H1 (cell line): ENCODE measurements around the gene BMAL2. TPM values are rescaled to one million over a fixed set of nuclear protein-coding genes. Genes with fewer than 3 reads are reported as not detected.

ENCODE experiments used
- CTCF ChIA-PET: fragments of 300-600 bp; sonication (Branson Sonifier 250); formaldehyde crosslinking; loops from one replicate; lab custom pipeline; 2021; ENCODE audit not compliant: partially characterized antibody; lab: Charles Lee
- POLR2A ChIA-PET: fragments of 300-600 bp; sonication (Branson Sonifier 250); formaldehyde crosslinking; loops from one replicate; lab custom pipeline; 2021; ENCODE audit warnings: inconsistent platforms; ENCODE audit not compliant: partially characterized antibody; lab: Charles Lee
- DNase-seq, 2 experiments: peaks; one replicate each; pipeline versions ENCODE4 v3.0.0 to v3.0.0-alpha.2; 2010 to 2022; ENCODE audit warnings: low spot score in 2 of 2, low read depth in 1 of 2, mixed read lengths in 1 of 2
- FAIRE-seq: peaks from 2 replicates; lab custom pipeline; 2011; peaks lifted over from hg19 to GRCh38; lab: Jason Lieb, UNC
- H2AFZ ChIP-seq: 2 replicates; pipeline ENCODE4 v1.8.1; 2012; ENCODE audit warnings: low read length, inconsistent platforms
- H2AK5ac ChIP-seq: 2 replicates; pipeline ENCODE4 v1.6.1; 2013; ENCODE audit warnings: low read depth, low read length
- H2BK120ac ChIP-seq: replicated peaks from 2 replicates; pipeline ENCODE3; 2013; ENCODE audit warnings: low read depth, low read length, inconsistent platforms
- H2BK12ac ChIP-seq: 2 replicates; pipeline ENCODE4 v1.6.1; 2013; ENCODE audit warnings: low read depth, low read length
- H2BK15ac ChIP-seq: 2 replicates; pipeline ENCODE4 v1.6.1; 2013; ENCODE audit warnings: low read length
- H2BK20ac ChIP-seq: 2 replicates; pipeline ENCODE4 v1.6.1; 2013; ENCODE audit warnings: low read length
- H2BK5ac ChIP-seq: 2 replicates; pipeline ENCODE4 v1.6.1; 2013; ENCODE audit warnings: low read depth, low read length
- H3K14ac ChIP-seq: 2 replicates; pipeline ENCODE4 v1.6.1; 2013; ENCODE audit warnings: inconsistent platforms; ENCODE audit not compliant: insufficient read length
- H3K18ac ChIP-seq: 2 replicates; pipeline ENCODE4 v1.6.1; 2013; ENCODE audit warnings: low read length; ENCODE audit errors: extremely low read depth
- H3K23ac ChIP-seq: 2 replicates; pipeline ENCODE4 v1.6.1; 2013; ENCODE audit warnings: inconsistent platforms; ENCODE audit not compliant: insufficient read length
- H3K23me2 ChIP-seq: 2 replicates; pipeline ENCODE4 v1.6.1; 2013; ENCODE audit warnings: low read depth, low read length
- H3K27ac ChIP-seq: 2 replicates; pipeline ENCODE4 v1.6.1; 2011; ENCODE audit warnings: low read depth, low read length, inconsistent platforms
- H3K27me3 ChIP-seq, 4 experiments: replicated peaks in 1 of 4; 1 replicate in 1 of 4; 2 replicates in 3 of 4; pipeline versions ENCODE4 v1.6.1 to v1.8.1; 2011 to 2013; ENCODE audit warnings: low read length in 3 of 4, mild to moderate bottlenecking in 3 of 4, inconsistent platforms in 2 of 4, mixed read lengths in 2 of 4, moderate library complexity in 1 of 4; ENCODE audit not compliant: control insufficient read depth in 3 of 4, insufficient read depth in 3 of 4; ENCODE audit errors: extremely low read depth in 1 of 4
- H3K36me3 ChIP-seq, 4 experiments: 2 replicates each; pipeline versions ENCODE4 v1.6.1 to v1.8.1; 2011 to 2013; ENCODE audit warnings: mild to moderate bottlenecking in 4 of 4, low read length in 3 of 4, moderate library complexity in 2 of 4, control low read depth in 1 of 4, inconsistent platforms in 1 of 4; ENCODE audit not compliant: insufficient read depth in 4 of 4, control insufficient read depth in 2 of 4
- H3K4ac ChIP-seq: replicated peaks from 2 replicates; pipeline ENCODE3; 2013; ENCODE audit warnings: low read length, low read depth, mixed read lengths, inconsistent platforms; ENCODE audit not compliant: insufficient read length
- H3K4me1 ChIP-seq, 4 experiments: replicated peaks in 1 of 4; 1 replicate in 1 of 4; 2 replicates in 3 of 4; pipeline versions ENCODE4 v1.6.1 to v1.8.1; 2011 to 2013; ENCODE audit warnings: low read length in 3 of 4, inconsistent platforms in 2 of 4, mixed read lengths in 1 of 4; ENCODE audit not compliant: insufficient read depth in 4 of 4, control insufficient read depth in 3 of 4
- H3K4me2 ChIP-seq, 2 experiments: 2 replicates each; pipeline versions ENCODE4 v1.6.1 to v1.8.1; 2011 to 2013; ENCODE audit warnings: low read depth in 2 of 2, low read length in 2 of 2, control low read depth in 1 of 2, inconsistent platforms in 1 of 2, mild to moderate bottlenecking in 1 of 2; ENCODE audit not compliant: insufficient read depth in 1 of 2
- H3K4me3 ChIP-seq, 4 experiments: fragments of 200-600, 300-600 bp in 1 of 4; sonication (generic), shearing (Covaris generic), sonication (Bioruptor Twin) in 1 of 4; 2 replicates each; pipeline versions ENCODE4 v1.5.1 to v1.8.1; 2011 to 2016; ENCODE audit warnings: low read length in 4 of 4, low read depth in 3 of 4, control low read depth in 2 of 4, inconsistent platforms in 2 of 4, mild to moderate bottlenecking in 2 of 4, mixed read lengths in 1 of 4, moderate library complexity in 1 of 4; ENCODE audit not compliant: insufficient read depth in 2 of 4; ENCODE audit errors: extremely low read depth in 1 of 4
- H3K56ac ChIP-seq: replicated peaks from 2 replicates; pipeline ENCODE3; 2013; ENCODE audit warnings: low read depth, mild to moderate bottlenecking, mixed read lengths, low read length, inconsistent platforms; ENCODE audit not compliant: insufficient read length
- H3K79me1 ChIP-seq: 2 replicates; pipeline ENCODE4 v1.6.1; 2013; ENCODE audit warnings: low read depth, low read length, control low read depth
- H3K79me2 ChIP-seq, 2 experiments: 2 replicates each; pipeline versions ENCODE4 v1.6.1 to v1.8.1; 2012 to 2013; ENCODE audit warnings: low read length in 2 of 2, mild to moderate bottlenecking in 2 of 2, inconsistent platforms in 1 of 2; ENCODE audit not compliant: insufficient read depth in 2 of 2, control insufficient read depth in 1 of 2
- H3K9ac ChIP-seq, 4 experiments: replicated peaks in 1 of 4; 1 replicate in 1 of 4; 2 replicates in 3 of 4; pipeline versions ENCODE4 v1.6.1 to v1.8.1; 2011 to 2013; ENCODE audit warnings: low read depth in 3 of 4, low read length in 3 of 4, control low read depth in 2 of 4, mild to moderate bottlenecking in 2 of 4, moderate library complexity in 2 of 4, inconsistent platforms in 1 of 4; ENCODE audit errors: extremely low read depth in 1 of 4
- H3K9me3 ChIP-seq, 2 experiments: 2 replicates each; pipeline versions ENCODE4 v1.6.1 to v1.8.1; 2012 to 2013; ENCODE audit warnings: mild to moderate bottlenecking in 2 of 2, moderate library complexity in 2 of 2, control low read depth in 1 of 2, inconsistent platforms in 1 of 2, low read depth in 1 of 2, low read length in 1 of 2, mixed read lengths in 1 of 2; ENCODE audit not compliant: insufficient read depth in 2 of 2
- H4K20me1 ChIP-seq, 2 experiments: replicated peaks in 1 of 2; 2 replicates each; pipeline versions ENCODE3 to v1.8.1; 2011 to 2013; ENCODE audit warnings: inconsistent platforms in 2 of 2, low read length in 2 of 2, mild to moderate bottlenecking in 1 of 2; ENCODE audit not compliant: insufficient read depth in 2 of 2, control insufficient read depth in 1 of 2
- H4K5ac ChIP-seq: 2 replicates; pipeline ENCODE4 v1.6.1; 2013; ENCODE audit warnings: low read length, low read depth, mixed read lengths, inconsistent platforms; ENCODE audit not compliant: insufficient read length
- H4K8ac ChIP-seq: 2 replicates; pipeline ENCODE4 v1.8.0; 2013; ENCODE audit warnings: mild to moderate bottlenecking, moderate library complexity, low read length, inconsistent platforms; ENCODE audit not compliant: insufficient read depth; ENCODE audit errors: extremely low read depth
- H4K91ac ChIP-seq: replicated peaks from 2 replicates; pipeline ENCODE3; 2013; ENCODE audit warnings: low read length, mixed read lengths, inconsistent platforms; ENCODE audit not compliant: insufficient read length
- RAD21 ChIP-seq, 2 experiments: IDR thresholded peaks in 1 of 2; conservative IDR thresholded peaks in 1 of 2; 2 replicates each; pipeline ENCODE4 v1.6.1; 2011; ENCODE audit warnings: low read depth in 2 of 2, low read length in 2 of 2, improper control_type of control experiment in 1 of 2, inconsistent platforms in 1 of 2, mild to moderate bottlenecking in 1 of 2, moderate library complexity in 1 of 2
- SP2 ChIP-seq: IDR thresholded peaks from 2 replicates; pipeline ENCODE4 v1.6.1; 2012; ENCODE audit warnings: mild to moderate bottlenecking, low read length, inconsistent platforms
- SUZ12 ChIP-seq: fragments of 200-600 bp; sonication (generic); IDR thresholded peaks from 2 replicates; pipeline ENCODE4 v1.6.1; 2012; ENCODE audit warnings: mild to moderate bottlenecking, inconsistent platforms, low read length, moderate library complexity, mixed read lengths
- WGBS, 2 experiments: shearing (Covaris generic) in 1 of 2; methylation state at CpG; one replicate each; pipeline versions ENCODE4 v1.1.6 to v1.1.7; 2013 to 2015; ENCODE audit warnings: low lambda C conversion rate in 2 of 2, mixed read lengths in 2 of 2, inconsistent platforms in 1 of 2, low coverage in 1 of 2, missing lambda C conversion rate in 1 of 2; ENCODE audit not compliant: insufficient replicate concordance in 2 of 2, insufficient coverage in 1 of 2, insufficient read length in 1 of 2; ENCODE audit errors: extremely low coverage in 1 of 2, missing lambda C conversion rate in 1 of 2; 5-methylcytosine and 5-hydroxymethylcytosine counted together
- polyA plus RNA-seq, 7 experiments: library from polyadenylated mRNA; depleted of rRNA in 3 of 7; stranded (reverse) in 5 of 7; unstranded in 2 of 7; fragments of >200 nt in 5 of 7; fragments of 200-250 nt in 2 of 7; gene quantifications; 1 replicate in 5 of 7; 2 replicates in 1 of 7; 4 replicates in 1 of 7; pipeline versions ENCODE4 v1.2.1 to v1.2.3, GENCODE V29; 2011 to 2013; ENCODE audit warnings: missing spikeins in 2 of 7, mixed read lengths in 2 of 7
- total RNA-seq: library from RNA; stranded (reverse); fragmentation: NEBNext Ultra II Directional; extraction: Animal tissue kit (Norgen Biotek cat#: 25700); gene quantifications from 2 replicates; pipeline ENCODE4 v1.2.1, GENCODE V29; 2021

The BMAL2 gene
- total and polyA plus RNA-seq, 2 of the 8 experiments (the other 6 are each of a cell fraction or from before 2014, with no cell fraction given): 3.2 to 20.6 TPM

DNA sequence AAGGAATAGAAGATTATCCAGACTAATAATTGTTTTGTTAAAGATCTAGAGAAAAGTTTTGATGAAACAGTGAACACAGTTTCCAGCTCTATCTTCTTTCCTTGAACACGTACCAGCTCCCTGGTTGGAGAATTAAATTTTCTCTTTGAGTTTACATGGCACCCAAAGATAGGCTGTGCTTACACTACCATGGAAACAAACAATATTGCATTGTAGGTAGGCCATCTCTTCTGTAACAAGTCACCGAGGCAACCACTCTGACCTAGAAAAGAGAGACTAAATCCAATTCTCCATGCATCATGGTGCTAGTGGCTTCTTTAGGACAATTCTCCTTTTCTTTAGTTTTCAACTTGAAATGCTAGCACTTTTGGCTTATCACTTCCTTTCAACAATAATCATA is 9.9 kb downstream of the BMAL2 start:
- Histone ChIP-seq H3K79me2 (peaks cover 0 to 71% of the 10 kb centered on the region in 2 experiments; a peak in 2 of 4 replicates), H3K18ac (no peak overlapping the region), H4K20me1 (peaks cover 2 to 9% of the 10 kb centered on the region in 2 experiments), H3K4me2 (no peak overlapping the region), H3K27ac (no peak overlapping the region), H3K79me1 (peaks cover 6% of the 10 kb centered on the region), H3K36me3 (no peaks in the 10 kb centered on the region)
- DNase-seq: no peak
- no peak for TF ChIP-seq SUZ12
- no peak for TF ChIP-seq RAD21 (IDR thresholded peaks at IDR 0.05 in 1 of 2, conservative IDR thresholded peaks at IDR 0.05 in 1 of 2; ENCODE audit: low read depth in 2 of 2, low read length in 2 of 2)
- no peak for TF ChIP-seq SP2
- TF ChIP-seq, all 59 proteins: peak for 0
- no peak overlapping the region for H3K56ac ChIP-seq
- no peak overlapping the region for H2BK5ac ChIP-seq
- no peaks in the 10 kb centered on the region for H3K9me3 ChIP-seq
- H4K5ac ChIP-seq: no peak overlapping the region
- no peak overlapping the region for H2BK20ac ChIP-seq
- no peak overlapping the region for H3K9ac ChIP-seq
- H3K23ac ChIP-seq: no peak overlapping the region
- no peak overlapping the region for H4K8ac ChIP-seq
- H2BK15ac ChIP-seq: no peak overlapping the region
- H2BK12ac ChIP-seq: no peak overlapping the region
- no peak overlapping the region for H4K91ac ChIP-seq
- no peak overlapping the region for H3K14ac ChIP-seq
- no peak overlapping the region for H2AK5ac ChIP-seq
- no peak overlapping the region for H2AFZ ChIP-seq
- H3K4ac ChIP-seq: no peak overlapping the region
- H3K4me3 ChIP-seq: no peak overlapping the region
- no peak for FAIRE-seq
- H2BK120ac ChIP-seq: no peak overlapping the region
- peaks cover 3 to 10% (median 5%) of the 10 kb centered on the region in 4 experiments; a peak in 4 of 7 replicates for H3K4me1 ChIP-seq
- WGBS, 2 experiments: 88% methylated on average over 2 of the region's 2 CpGs; no CpG with 5 or more reads in 1 of the 2 experiments
- no peaks in the 10 kb centered on the region for H3K23me2 ChIP-seq
- ChIA-PET POLR2A (no interaction called here), CTCF (interaction anchor here (1.0 kb wide), 1 partner anchor 41 kb away, joined by 3 read pairs; no protein-coding TSS in a partner anchor)
- H3K27me3 ChIP-seq: no peaks in the 10 kb centered on the region
